SJCRH30 (cell line): ENCODE data around the gene SIRT5. TPM values are rescaled to one million over a fixed set of nuclear protein-coding genes. Genes with fewer than 3 reads are reported as not detected.

Source experiments
- DNase-seq, 2 experiments: peaks; one replicate each; pipeline ENCODE4 v3.0.0-alpha.2; 2015 to 2020
- H3K27ac ChIP-seq: fragments of 250-450 bp; sonication (Bioruptor Pico); 2 replicates; pipeline ENCODE4 v1.5.1; 2020; ENCODE audit warnings: mild to moderate bottlenecking, moderate library complexity
- H3K27me3 ChIP-seq: fragments of 250-450 bp; sonication (Bioruptor Pico); 2 replicates; pipeline ENCODE4 v1.5.1; 2020; ENCODE audit warnings: mild to moderate bottlenecking, moderate library complexity
- H3K36me3 ChIP-seq: fragments of 250-450 bp; sonication (Bioruptor Pico); 2 replicates; pipeline ENCODE4 v1.5.1; 2020; ENCODE audit warnings: mild to moderate bottlenecking, moderate library complexity
- H3K4me1 ChIP-seq: fragments of 250-450 bp; sonication (Bioruptor Pico); 2 replicates; pipeline ENCODE4 v1.5.1; 2020; ENCODE audit warnings: mild to moderate bottlenecking, moderate library complexity
- H3K4me3 ChIP-seq: fragments of 250-450 bp; sonication (Bioruptor Pico); 2 replicates; pipeline ENCODE4 v1.5.1; 2020; ENCODE audit warnings: mild to moderate bottlenecking, moderate library complexity
- H3K9me3 ChIP-seq: fragments of 250-450 bp; sonication (Bioruptor Pico); replicated peaks from 2 replicates; pipeline ENCODE4 v1.5.1; 2020; ENCODE audit warnings: mild to moderate bottlenecking, moderate library complexity
- total RNA-seq: library from RNA; depleted of rRNA; stranded (reverse); fragments of >200 nt; shearing (Covaris generic); gene quantifications from 2 replicates; pipeline ENCODE4 v1.2.3, GENCODE V29; 2014

Gene SIRT5
- total RNA-seq, 1 experiment from 2014 or later: 2.7 TPM

DNA sequence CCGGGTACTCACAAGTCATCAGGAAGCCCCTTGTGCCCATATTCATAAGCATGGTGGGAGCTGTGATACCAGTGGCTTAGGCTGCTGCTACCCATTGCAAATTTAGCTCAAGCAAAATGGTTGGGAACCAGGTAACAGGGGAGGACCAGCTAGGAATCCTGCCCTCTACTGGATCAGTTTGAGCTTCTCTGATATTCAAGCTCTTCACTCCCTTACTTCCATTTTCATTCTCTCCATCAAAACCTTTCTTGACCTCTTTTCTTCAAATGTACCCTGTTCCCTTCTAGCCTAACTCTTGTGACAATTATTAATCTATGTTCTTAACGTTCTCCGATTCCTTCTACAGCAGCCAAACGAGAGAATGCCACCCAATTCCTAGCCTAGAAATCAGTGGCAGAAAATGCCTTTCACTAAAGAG, 50.5 kb downstream of the SIRT5 start:
- peaks cover 42% of the 10 kb centered on the region for H3K36me3 ChIP-seq
- no peaks in the 10 kb centered on the region for H3K9me3 ChIP-seq
- DNase-seq: peak; percentile 3 to 45

GRCh38 chr6:13629459-13630116, 55.2 kb downstream of the SIRT5 start:
- H3K36me3 ChIP-seq: peaks cover 8% of the 10 kb centered on the region; the same call in 1 of the 2 replicates
- H3K27me3 ChIP-seq: no peaks in the 10 kb centered on the region
- DNase-seq: no peak
- no peaks in the 10 kb centered on the region for H3K4me1 ChIP-seq
- H3K4me3 ChIP-seq: no peak overlapping the region
- no peaks in the 10 kb centered on the region for H3K9me3 ChIP-seq
- no peak overlapping the region for H3K27ac ChIP-seq

More for the DNA sequence above, 50.5 kb downstream of the SIRT5 start:
- Histone ChIP-seq H3K4me3 (no peak overlapping the region), H3K4me1 (no peaks in the 10 kb centered on the region), H3K27ac (no peak overlapping the region), H3K27me3 (no peaks in the 10 kb centered on the region)

DNA sequence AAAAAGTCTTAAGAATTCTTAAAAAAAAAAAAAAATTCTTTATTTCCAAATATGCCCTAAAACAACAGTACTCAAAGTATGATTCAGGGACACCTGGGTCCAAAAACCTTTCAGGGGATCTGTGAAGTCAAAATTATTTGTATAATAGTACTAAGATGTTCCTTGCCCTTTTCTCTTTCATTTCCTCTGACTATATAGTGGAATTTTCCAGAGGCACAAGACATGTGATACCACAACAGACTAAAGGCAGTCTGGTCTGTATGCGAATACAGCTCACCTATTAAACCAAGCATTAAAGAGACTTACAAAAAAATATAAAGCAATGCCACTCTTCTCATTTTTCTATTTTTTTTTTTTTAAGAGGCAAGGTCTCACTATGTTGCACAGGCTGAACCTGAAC, 56.1 kb downstream of the SIRT5 start:
- Histone ChIP-seq H3K27me3 (no peaks in the 10 kb centered on the region), H3K27ac (no peak overlapping the region), H3K36me3 (peaks cover 8% of the 10 kb centered on the region; the same call in 1 of the 2 replicates), H3K4me3 (no peak overlapping the region), H3K4me1 (no peaks in the 10 kb centered on the region), H3K9me3 (no peaks in the 10 kb centered on the region)
- no peak for DNase-seq

DNA sequence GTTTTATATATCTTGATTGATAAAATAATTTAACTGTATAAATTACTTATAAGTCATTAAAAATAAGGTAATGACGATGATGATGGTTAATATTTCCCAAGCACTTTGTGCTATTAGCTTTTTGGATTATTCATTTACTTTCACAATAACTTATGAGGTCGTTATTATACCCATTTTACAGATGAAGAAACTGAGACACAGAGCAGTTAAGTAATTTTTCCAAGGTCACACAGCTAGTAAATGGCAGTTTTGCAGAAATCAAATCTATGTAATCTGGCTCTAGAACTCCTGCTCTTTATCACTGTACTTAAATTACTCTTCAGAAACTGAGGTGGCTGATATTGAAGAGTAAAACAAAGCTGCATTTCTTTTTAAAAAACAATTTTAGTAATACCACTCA, 58.9 kb downstream of the SIRT5 start:
- Histone ChIP-seq H3K4me3 (no peak overlapping the region), H3K36me3 (peaks cover 7% of the 10 kb centered on the region; the same call in 1 of the 2 replicates), H3K27me3 (no peaks in the 10 kb centered on the region), H3K4me1 (no peaks in the 10 kb centered on the region), H3K27ac (no peak overlapping the region), H3K9me3 (no peaks in the 10 kb centered on the region)
- no peak for DNase-seq

DNA sequence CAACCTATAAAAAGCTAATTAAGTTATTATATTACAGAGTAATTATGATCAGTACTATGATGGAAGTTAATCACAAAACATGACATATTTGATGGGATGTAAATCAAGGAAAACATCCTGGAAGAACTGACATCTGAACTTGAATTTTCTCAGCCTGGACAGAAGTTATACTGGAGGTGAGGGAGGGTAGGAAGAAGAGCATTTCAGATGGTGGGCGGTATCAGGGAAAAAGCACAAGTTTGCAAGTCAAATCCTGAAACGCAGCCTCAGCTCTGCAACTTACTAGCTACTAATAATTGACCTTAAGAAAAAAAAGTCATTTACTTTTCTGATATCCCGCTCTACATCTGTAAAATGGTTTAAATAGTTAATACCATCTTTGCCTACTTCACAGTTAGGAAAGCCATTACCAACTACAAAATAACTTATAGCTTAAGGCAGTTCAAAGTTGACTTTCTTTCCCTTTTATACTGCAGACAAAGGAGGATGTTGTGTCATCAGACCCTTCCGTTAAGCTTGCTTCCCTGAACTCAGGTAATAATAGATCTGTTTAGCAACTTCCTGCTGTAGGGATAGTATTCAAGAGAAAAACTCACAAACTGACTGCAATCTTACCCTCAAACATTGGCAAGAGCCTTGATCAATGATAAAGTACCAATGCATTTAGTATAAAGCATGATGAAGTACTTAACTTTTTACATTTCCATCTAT, 61.7 kb downstream of the SIRT5 start:
- Histone ChIP-seq H3K36me3 (peaks cover 2% of the 10 kb centered on the region; the same call in 1 of the 2 replicates), H3K27ac (no peak overlapping the region), H3K27me3 (no peaks in the 10 kb centered on the region), H3K4me1 (no peaks in the 10 kb centered on the region), H3K4me3 (no peak overlapping the region), H3K9me3 (no peaks in the 10 kb centered on the region)
- no peak for DNase-seq

GRCh38 chr6:13638014-13638413, 63.6 kb downstream of the SIRT5 start:
- H3K9me3 ChIP-seq: no peaks in the 10 kb centered on the region
- no peak for DNase-seq
- H3K4me1 ChIP-seq: no peaks in the 10 kb centered on the region
- H3K27me3 ChIP-seq: no peaks in the 10 kb centered on the region
- no peak overlapping the region for H3K4me3 ChIP-seq
- no peak overlapping the region for H3K27ac ChIP-seq
- H3K36me3 ChIP-seq: no peaks in the 10 kb centered on the region; the same call in 1 of the 2 replicates

- DNase-seq: no peak
- no peaks in the 10 kb centered on the region for H3K9me3 ChIP-seq
- H3K27me3 ChIP-seq: no peaks in the 10 kb centered on the region
- H3K36me3 ChIP-seq: no peaks in the 10 kb centered on the region; the same call in 1 of the 2 replicates
- no peak overlapping the region for H3K27ac ChIP-seq
- no peak overlapping the region for H3K4me3 ChIP-seq
- H3K4me1 ChIP-seq: no peaks in the 10 kb centered on the region
Measured at GRCh38 chr6:13638626-13639025, 64.2 kb downstream of the SIRT5 start.

DNA sequence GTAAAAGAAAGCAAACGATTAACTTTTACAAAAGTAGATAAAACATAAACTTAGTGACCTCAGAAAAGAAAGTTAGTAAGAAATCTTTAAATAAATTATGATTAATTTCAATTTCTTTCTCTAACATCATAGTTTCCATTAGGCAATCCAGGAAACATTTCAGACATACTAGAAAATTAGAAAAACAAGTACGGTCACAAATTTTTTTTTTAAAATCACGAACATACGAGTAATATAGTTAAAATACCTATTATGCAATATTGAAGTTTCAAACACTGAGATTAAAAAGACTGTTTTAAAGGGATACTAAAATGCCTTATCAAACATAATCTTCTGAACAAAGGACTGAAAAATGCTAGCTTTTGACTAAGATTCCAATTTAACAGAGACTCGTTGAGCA, 66.9 kb downstream of the SIRT5 start:
- no peak for DNase-seq
- Histone ChIP-seq H3K9me3 (no peaks in the 10 kb centered on the region), H3K4me1 (no peaks in the 10 kb centered on the region), H3K27me3 (no peaks in the 10 kb centered on the region), H3K36me3 (peaks cover 3% of the 10 kb centered on the region), H3K27ac (no peak overlapping the region), H3K4me3 (no peak overlapping the region)

DNA sequence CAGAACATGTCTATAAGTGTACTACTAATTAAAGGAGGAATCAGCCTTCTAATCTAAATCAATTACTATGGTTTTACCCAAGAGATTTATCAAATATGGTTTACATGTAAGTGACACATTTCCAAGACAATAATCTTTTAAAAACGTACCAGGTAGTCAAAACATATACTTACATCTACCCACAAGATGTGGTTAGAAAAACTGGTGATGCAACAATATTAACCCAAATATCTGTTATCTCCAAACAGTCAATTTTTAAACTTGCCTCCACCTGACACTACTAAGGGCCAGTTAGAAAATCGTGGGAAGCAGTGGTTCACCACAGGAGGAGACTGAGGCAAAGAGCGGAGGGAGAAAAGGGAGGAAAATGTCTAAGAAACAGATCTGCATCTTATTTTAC, 68.7 kb downstream of the SIRT5 start:
- Histone ChIP-seq H3K9me3 (no peaks in the 10 kb centered on the region), H3K27ac (no peak overlapping the region), H3K4me1 (no peaks in the 10 kb centered on the region), H3K27me3 (no peaks in the 10 kb centered on the region), H3K4me3 (no peak overlapping the region), H3K36me3 (peaks cover 5% of the 10 kb centered on the region)
- no peak for DNase-seq

GRCh38 chr6:13648850-13649249, 74.4 kb downstream of the SIRT5 start:
- Histone ChIP-seq H3K4me3 (no peak overlapping the region), H3K4me1 (no peaks in the 10 kb centered on the region), H3K36me3 (peaks cover 9% of the 10 kb centered on the region; the same call in 1 of the 2 replicates), H3K27me3 (no peaks in the 10 kb centered on the region), H3K9me3 (no peaks in the 10 kb centered on the region), H3K27ac (no peak overlapping the region)
- no peak for DNase-seq

- no peak for DNase-seq
- no peaks in the 10 kb centered on the region for H3K4me1 ChIP-seq
- H3K36me3 ChIP-seq: peaks cover 6% of the 10 kb centered on the region; the same call in 1 of the 2 replicates
- no peaks in the 10 kb centered on the region for H3K9me3 ChIP-seq
- no peak overlapping the region for H3K27ac ChIP-seq
- no peaks in the 10 kb centered on the region for H3K27me3 ChIP-seq
- no peak overlapping the region for H3K4me3 ChIP-seq
Measured at GRCh38 chr6:13649393-13649792, 75.0 kb downstream of the SIRT5 start.

DNA sequence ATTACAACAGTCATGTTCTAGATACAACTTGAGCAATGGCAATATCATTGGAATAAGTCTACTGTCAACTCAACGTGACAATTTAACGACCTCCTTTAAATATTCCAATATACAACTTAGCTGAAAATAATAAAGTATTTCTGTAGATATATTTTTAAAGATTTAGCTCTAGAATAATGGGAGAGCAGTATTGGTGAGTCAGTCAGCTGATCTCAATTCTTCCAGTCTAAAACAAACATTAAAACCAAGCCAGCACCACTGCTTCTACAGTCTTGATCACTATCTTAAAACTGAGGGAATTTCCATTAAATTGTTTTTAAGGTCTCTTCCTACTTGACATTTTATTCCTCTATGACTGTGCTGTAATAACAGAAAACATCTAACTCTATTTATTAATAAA, 78.9 kb downstream of the SIRT5 start:
- Histone ChIP-seq H3K27ac (no peak overlapping the region), H3K4me1 (no peaks in the 10 kb centered on the region), H3K9me3 (no peaks in the 10 kb centered on the region), H3K4me3 (no peak overlapping the region), H3K27me3 (no peaks in the 10 kb centered on the region), H3K36me3 (peaks cover 4% of the 10 kb centered on the region; the same call in 1 of the 2 replicates)
- DNase-seq: no peak

GRCh38 chr6:13654496-13654895, 80.1 kb downstream of the SIRT5 start:
- DNase-seq: no peak

GRCh38 chr6:13655700-13656099, 81.3 kb downstream of the SIRT5 start:
- H3K4me3 ChIP-seq: no peak overlapping the region
- H3K4me1 ChIP-seq: no peaks in the 10 kb centered on the region
- H3K27ac ChIP-seq: no peak overlapping the region
- DNase-seq: no peak
- no peaks in the 10 kb centered on the region for H3K9me3 ChIP-seq
- no peaks in the 10 kb centered on the region for H3K27me3 ChIP-seq
- peaks cover 4% of the 10 kb centered on the region; the same call in 1 of the 2 replicates for H3K36me3 ChIP-seq

More at GRCh38 chr6:13654496-13654895, 80.1 kb downstream of the SIRT5 start:
- peaks cover 4% of the 10 kb centered on the region; the same call in 1 of the 2 replicates for H3K36me3 ChIP-seq
- no peaks in the 10 kb centered on the region for H3K9me3 ChIP-seq
- H3K27ac ChIP-seq: no peak overlapping the region
- no peaks in the 10 kb centered on the region for H3K4me1 ChIP-seq
- H3K4me3 ChIP-seq: no peak overlapping the region
- H3K27me3 ChIP-seq: no peaks in the 10 kb centered on the region

- Histone ChIP-seq H3K9me3 (no peaks in the 10 kb centered on the region), H3K4me1 (no peaks in the 10 kb centered on the region), H3K36me3 (no peaks in the 10 kb centered on the region; the same call in 1 of the 2 replicates), H3K27me3 (no peaks in the 10 kb centered on the region), H3K4me3 (no peak overlapping the region), H3K27ac (no peak overlapping the region)
- DNase-seq: no peak
Measured at GRCh38 chr6:13660273-13660672, 85.9 kb downstream of the SIRT5 start.
